Panc1 (cell line): Measurements from ENCODE around the gene USP24. TPM values are rescaled to one million over a fixed set of nuclear protein-coding genes. Genes with fewer than 3 reads are reported as not detected.

Experiments used
- ATAC-seq: fragments of 200-7000 bp; cut with Tn5 transposase; 2 replicates; pipeline ENCODE4 v1.9.1; 2020; ENCODE audit warnings: mild to moderate bottlenecking, moderate library complexity
- BruUV-seq: library from RNA; stranded (reverse); fragments of 400-500 nt; replicated peaks from 2 replicates; lab custom pipeline; 2021; lab: Mats Ljungman, UMichigan
- CTCF ChIA-PET: fragments of 300-600 bp; sonication (Branson Sonifier 250); formaldehyde crosslinking; loops from one replicate; lab custom pipeline; 2022; ENCODE audit warnings: antibody characterized with exemption; lab: Charles Lee
- POLR2A ChIA-PET: fragments of 300-600 bp; sonication (Branson Sonifier 250); formaldehyde crosslinking; loops from one replicate; lab custom pipeline; 2022; ENCODE audit warnings: antibody characterized with exemption; lab: Charles Lee
- DNase-seq: peaks from one replicate; pipeline ENCODE4 v3.0.0-alpha.2; 2010; ENCODE audit warnings: low read depth, low spot score
- H3K27ac ChIP-seq: 2 replicates; pipeline ENCODE4 v1.5.1; 2011; ENCODE audit warnings: mild to moderate bottlenecking, low read length, inconsistent platforms
- H3K27me3 ChIP-seq: fragments of 200-500 bp; sonication (Bioruptor generic); 2 replicates; pipeline ENCODE4 v1.6.0; 2014; ENCODE audit warnings: low read length, inconsistent platforms; ENCODE audit not compliant: control insufficient read depth, insufficient read depth
- H3K36me3 ChIP-seq: fragments of 200-500 bp; sonication (Bioruptor generic); 2 replicates; pipeline ENCODE4 v1.5.1; 2014; ENCODE audit warnings: inconsistent platforms, mild to moderate bottlenecking, low read length, moderate library complexity; ENCODE audit not compliant: control insufficient read depth, insufficient read depth
- H3K4me1 ChIP-seq: 2 replicates; pipeline ENCODE4 v1.5.1; 2011; ENCODE audit warnings: inconsistent platforms, mild to moderate bottlenecking, low read length, moderate library complexity; ENCODE audit not compliant: control insufficient read depth, insufficient read depth
- H3K4me3 ChIP-seq, 2 experiments: 2 replicates each; pipeline ENCODE4 v1.5.1; 2011 to 2012; ENCODE audit warnings: low read depth in 2 of 2, low read length in 2 of 2, mild to moderate bottlenecking in 2 of 2, inconsistent platforms in 1 of 2, moderate library complexity in 1 of 2
- H3K9me3 ChIP-seq: fragments of 200-500 bp; sonication (Bioruptor generic); 2 replicates; pipeline ENCODE4 v1.5.1; 2014; ENCODE audit warnings: low read depth, mild to moderate bottlenecking, inconsistent platforms, low read length, moderate library complexity; ENCODE audit not compliant: control insufficient read depth, insufficient read depth
- CTCF ChIP-seq: fragments of 450-650 bp; IDR thresholded peaks from 2 replicates; pipeline ENCODE4 v1.5.1; 2017; ENCODE audit warnings: mild to moderate bottlenecking
- POLR2AphosphoS5 ChIP-seq: IDR thresholded peaks from 2 replicates; pipeline ENCODE4 v1.6.1; 2012; ENCODE audit warnings: mild to moderate bottlenecking, low read depth, low read length, moderate library complexity
- REST ChIP-seq, 2 experiments: IDR thresholded peaks; 2 replicates each; pipeline ENCODE4 v1.6.1; 2011 to 2012; ENCODE audit warnings: low read depth in 2 of 2, control low read depth in 1 of 2, low read length in 1 of 2, mild to moderate bottlenecking in 1 of 2, moderate library complexity in 1 of 2; ENCODE audit not compliant: insufficient read depth in 1 of 2
- SIN3A ChIP-seq: IDR thresholded peaks from 2 replicates; pipeline ENCODE4 v1.6.1; 2012; ENCODE audit warnings: low read depth, mild to moderate bottlenecking, low read length, moderate library complexity, borderline replicate concordance; ENCODE audit not compliant: insufficient read depth
- TCF7L2 ChIP-seq: IDR thresholded peaks from 2 replicates; pipeline ENCODE4 v1.6.1; 2011; ENCODE audit warnings: mild to moderate bottlenecking, low read depth, low read length, inconsistent platforms
- in situ Hi-C: cut with HindIII; loops from 2 replicates; pipeline ENCODE4 v1.10.0; 2016; ENCODE audit warnings: low sequenced_read_pairs, low pct_unique_long_range_greater_than_20kb
- intact Hi-C: fragments of 100-400 bp; cut with micrococcal nuclease; formaldehyde crosslinking; loops from one replicate; pipeline ENCODE4 v1.10.0; 2022; ENCODE audit not compliant: unreplicated experiment
- total RNA-seq: library from RNA; stranded (reverse); gene quantifications from one replicate; pipeline ENCODE4 v1.2.1, GENCODE V29; 2021; ENCODE audit not compliant: unreplicated experiment

USP24 gene
- total RNA-seq, 1 experiment from 2014 or later: 52.2 TPM

GRCh38 chr1:55167224-55167871 is 47.8 kb downstream of the USP24 start:
- no TSS peak for BruUV-seq
- ChIA-PET POLR2A (no interaction called here), CTCF (no interaction called here)
- TF ChIP-seq TCF7L2 (no peak), CTCF (no peak), SIN3A (no peak), POLR2AphosphoS5 (no peak), REST (IDR thresholded peaks at IDR 0.05; ENCODE audit: insufficient read depth in 1 of 2, low read depth in 2 of 2, low read length in 1 of 2) (no peak)
- H3K36me3 ChIP-seq: peaks cover 36% of the 10 kb centered on the region
- intact Hi-C loops: no loop called here
- H3K27ac ChIP-seq: no peak overlapping the region
- H3K4me3 ChIP-seq: no peak overlapping the region
- no peaks in the 10 kb centered on the region for H3K4me1 ChIP-seq
- DNase-seq (no peak), ATAC-seq (no peak)
- in situ Hi-C loops: no loop called here
- H3K27me3 ChIP-seq: no peaks in the 10 kb centered on the region
- no peaks in the 10 kb centered on the region for H3K9me3 ChIP-seq

GRCh38 chr1:55164906-55165305 is 50.3 kb downstream of the USP24 start:
- ChIA-PET POLR2A (no interaction called here), CTCF (no interaction called here)
- ATAC-seq (no peak), DNase-seq (no peak)
- BruUV-seq: no TSS peak
- in situ Hi-C loops (no loop called here), intact Hi-C loops (no loop called here)
- no peaks in the 10 kb centered on the region for H3K4me1 ChIP-seq
- no peak overlapping the region for H3K4me3 ChIP-seq
- no peak overlapping the region for H3K27ac ChIP-seq
- no peaks in the 10 kb centered on the region for H3K9me3 ChIP-seq
- peaks cover 35% of the 10 kb centered on the region for H3K36me3 ChIP-seq
- no peaks in the 10 kb centered on the region for H3K27me3 ChIP-seq
- TF ChIP-seq TCF7L2: no peak

- no peaks in the 10 kb centered on the region for H3K9me3 ChIP-seq
- DNase-seq (no peak), ATAC-seq (no peak)
- TF ChIP-seq CTCF (no peak), SIN3A (no peak), POLR2AphosphoS5 (no peak), TCF7L2 (no peak), REST (IDR thresholded peaks at IDR 0.05; ENCODE audit: insufficient read depth in 1 of 2, low read depth in 2 of 2, low read length in 1 of 2) (no peak)
- in situ Hi-C loops (no loop called here), intact Hi-C loops (no loop called here)
- CTCF ChIA-PET: no interaction called here
- H3K36me3 ChIP-seq: peaks cover 61% of the 10 kb centered on the region
- POLR2A ChIA-PET: no interaction called here
- no TSS peak for BruUV-seq
- no peak overlapping the region for H3K4me3 ChIP-seq
- H3K27ac ChIP-seq: no peak overlapping the region
- H3K4me1 ChIP-seq: no peaks in the 10 kb centered on the region
- H3K27me3 ChIP-seq: no peaks in the 10 kb centered on the region
Observed at GRCh38 chr1:55159571-55159970, 55.6 kb downstream of the USP24 start.
